ENCODE measurements around the gene PHGDH.
A peak's percentile ranks its signal among the peaks of the same experiment; 100 is the strongest.
"Not testable (repeated sequence)": the region's sequence is repeated elsewhere in the genome, so short reads cannot be mapped to it uniquely, and the experiment has no call there.

Gene PHGDH

GRCh38 chr1:119711804-119712341 lies at the start of gene PHGDH:
PHGDH (plus strand) TSS chr1:119711934; CDS start chr1:119712023, 89 bp downstream.
- peak; percentile 19 for DNase-seq

- DNase-seq: no peak
Measured at GRCh38 chr1:119662034-119662437, 49.7 kb upstream of the PHGDH start.

GRCh38 chr1:119664067-119664466 lies 47.7 kb upstream of the PHGDH start:
- no peak for DNase-seq

DNA sequence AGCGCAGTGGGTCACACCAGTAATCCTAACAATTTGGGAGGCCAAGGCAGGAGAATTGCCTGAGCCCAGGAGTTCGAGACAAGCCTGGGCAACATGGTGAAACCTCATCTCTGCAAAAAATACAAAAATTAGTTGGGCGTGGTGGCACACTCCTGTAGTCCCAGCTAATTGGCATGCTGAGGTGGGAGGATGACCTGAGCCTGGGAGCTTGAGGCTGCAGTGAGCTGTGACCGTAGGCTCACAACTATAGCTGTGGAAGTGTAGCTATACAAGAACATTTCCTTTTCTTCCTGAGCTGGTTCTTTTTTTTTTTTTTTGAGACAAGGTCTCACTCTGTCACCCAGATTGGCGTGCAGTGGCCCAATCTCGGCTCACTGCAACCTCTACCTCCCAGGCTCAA lies 44.6 kb upstream of the PHGDH start:
- DNase-seq: no peak

DNA sequence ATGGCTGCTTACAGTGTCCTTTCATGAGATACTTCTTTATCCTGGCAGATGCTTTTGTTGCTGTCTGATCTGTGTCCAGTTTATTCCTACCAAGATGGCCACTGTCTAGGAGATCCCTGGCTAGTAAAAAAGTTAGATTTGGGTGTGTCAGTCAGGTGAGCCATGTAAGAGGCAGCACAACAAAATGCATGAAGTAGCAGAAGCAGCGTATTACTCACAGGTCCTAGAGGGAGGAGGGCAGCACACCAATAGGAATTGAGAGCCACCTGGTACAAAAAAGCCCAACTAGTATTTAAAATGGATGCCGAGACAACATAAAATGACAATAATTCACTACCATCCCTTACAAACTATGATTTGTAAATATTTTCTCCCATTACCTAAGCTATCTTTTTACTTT lies 40.8 kb upstream of the PHGDH start:
- DNase-seq: no peak

DNA sequence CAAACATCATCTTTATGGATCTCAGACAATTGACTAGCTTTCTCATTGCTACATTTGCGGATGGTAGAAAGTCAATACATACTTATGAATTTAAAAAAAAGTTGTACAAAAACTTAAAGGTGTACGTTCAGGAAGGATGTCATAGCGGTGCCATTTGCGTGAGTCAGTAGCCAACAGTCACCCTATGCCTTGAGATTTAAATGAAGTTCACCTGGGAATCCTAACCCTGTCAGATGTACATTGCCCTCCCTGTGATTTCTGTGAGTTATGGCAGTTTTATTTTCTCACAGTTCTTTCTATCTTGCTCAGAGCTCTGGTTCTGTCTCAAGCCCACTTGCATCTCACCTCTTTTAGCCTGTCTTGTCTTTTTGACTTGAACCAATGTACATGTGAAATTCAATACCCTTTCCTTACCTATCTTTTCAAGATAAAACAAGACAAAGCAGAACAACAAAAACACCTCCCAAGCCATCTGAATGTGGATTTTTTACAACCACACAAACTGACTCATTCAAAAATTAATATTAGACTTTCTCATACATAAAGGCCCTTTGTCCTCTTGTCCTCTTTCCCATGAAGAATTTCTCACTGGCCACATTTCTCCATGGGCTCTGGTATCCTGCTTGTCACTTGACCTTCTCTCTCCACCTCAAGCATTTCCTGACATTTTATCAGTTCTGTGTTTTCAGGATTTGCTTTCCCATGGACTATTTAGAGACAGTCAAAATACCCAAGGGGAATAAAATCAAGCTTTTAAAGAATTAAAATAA lies 38.4 kb upstream of the PHGDH start:
- no peak for DNase-seq

DNA sequence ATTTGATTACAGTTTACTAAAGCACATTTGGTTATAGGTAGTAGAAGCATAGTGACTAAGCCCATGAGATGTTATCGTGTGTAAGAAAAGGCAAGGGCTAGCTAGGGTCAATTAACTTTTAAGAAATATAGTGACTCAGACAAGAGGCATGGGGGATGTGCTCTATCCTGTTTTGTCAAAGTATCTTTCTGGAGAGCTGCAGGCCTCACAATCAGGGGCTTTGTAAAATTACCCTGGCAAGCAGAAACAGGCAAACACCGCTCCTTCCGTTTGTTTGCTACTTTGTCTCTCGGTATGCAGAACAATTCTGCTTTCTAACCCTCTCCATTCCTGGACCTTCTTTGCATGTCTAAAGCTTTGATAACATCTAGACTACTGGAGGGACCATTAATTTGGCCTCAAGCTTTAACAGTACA lies 37.6 kb upstream of the PHGDH start:
- no peak for DNase-seq

GRCh38 chr1:119674835-119675289 lies 36.9 kb upstream of the PHGDH start:
- DNase-seq: no peak

- peak; percentile 54 for DNase-seq
Measured at GRCh38 chr1:119675349-119676345, 36.1 kb upstream of the PHGDH start.

- no peak for DNase-seq
Measured at GRCh38 chr1:119676571-119677206, 35.0 kb upstream of the PHGDH start.

- no peak for DNase-seq
Measured at GRCh38 chr1:119679223-119679622, 32.5 kb upstream of the PHGDH start.

- no peak for DNase-seq
Measured at GRCh38 chr1:119680193-119680592, 31.5 kb upstream of the PHGDH start.

DNA sequence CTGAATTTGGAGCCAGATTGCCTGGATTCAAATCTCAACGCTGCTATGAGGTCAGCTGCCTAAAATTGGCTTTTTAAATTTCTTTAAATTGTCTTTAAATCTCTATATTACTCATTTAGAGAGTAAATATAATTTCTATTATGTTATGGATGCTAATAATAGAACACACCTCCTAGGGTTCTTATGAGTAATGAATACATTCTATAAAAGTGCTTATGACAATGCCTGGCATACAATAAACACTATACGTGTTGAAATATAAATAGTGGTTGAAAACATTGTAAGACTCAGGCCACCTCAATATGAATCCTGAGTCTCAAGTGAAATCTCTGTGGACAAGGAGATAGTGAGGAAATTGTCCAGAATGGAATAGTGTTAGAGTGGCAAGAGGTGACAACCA lies 31.0 kb upstream of the PHGDH start:
- no peak for DNase-seq

- no peak for DNase-seq
Measured at GRCh38 chr1:119681560-119681959, 30.2 kb upstream of the PHGDH start.

DNA sequence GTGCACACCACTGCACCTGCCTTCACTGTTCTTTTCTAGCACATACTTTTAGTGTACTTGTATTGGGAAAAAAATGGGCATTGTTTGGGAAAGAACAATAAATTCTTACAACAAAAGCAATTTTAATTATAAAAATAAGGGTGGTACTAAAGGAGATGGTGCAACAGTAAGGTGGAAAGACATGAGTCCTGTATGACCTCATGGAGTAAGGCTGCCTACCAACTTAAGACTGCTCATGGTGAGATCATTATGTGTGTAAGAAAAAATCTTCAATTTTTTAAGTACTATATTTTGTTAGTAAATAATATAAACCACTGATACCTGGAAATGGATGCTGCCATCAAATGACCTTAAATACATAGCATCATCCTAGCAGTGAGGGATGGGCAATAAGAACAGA lies 29.6 kb upstream of the PHGDH start:
- no peak for DNase-seq

GRCh38 chr1:119683893-119684292 lies 27.8 kb upstream of the PHGDH start:
- no peak for DNase-seq

- no peak for DNase-seq
Measured at GRCh38 chr1:119686661-119687060, 25.1 kb upstream of the PHGDH start.

- no peak for DNase-seq
Measured at GRCh38 chr1:119687434-119688079, 24.2 kb upstream of the PHGDH start.

- no peak for DNase-seq
Measured at GRCh38 chr1:119688810-119689209, 22.9 kb upstream of the PHGDH start.

- no peak for DNase-seq
Measured at GRCh38 chr1:119689511-119689910, 22.2 kb upstream of the PHGDH start.

GRCh38 chr1:119696863-119697262 lies 14.9 kb upstream of the PHGDH start:
- DNase-seq: not testable (repeated sequence)

GRCh38 chr1:119697598-119697997 lies 14.1 kb upstream of the PHGDH start:
- DNase-seq: no peak

All from activated gamma-delta T cell treated with Interleukin-2 at 50 U/mL for 16 hours (primary cell).